ENCODE measurements around the gene VAV3. TPM values are rescaled to one million over a fixed set of nuclear protein-coding genes. Genes with fewer than 3 reads are reported as not detected.

VAV3 gene
- total and polyA plus RNA-seq, 9 of the 15 experiments (the other 6 are each of a cell fraction or from before 2014, with no cell fraction given) = not detected

GRCh38 chr1:107526524-107527198, 438.3 kb downstream of the VAV3 start (continued):
- no peak for TF ChIP-seq ARID4B (CRISPR knock-in tag; IDR thresholded peaks at IDR 0.05)

DNA sequence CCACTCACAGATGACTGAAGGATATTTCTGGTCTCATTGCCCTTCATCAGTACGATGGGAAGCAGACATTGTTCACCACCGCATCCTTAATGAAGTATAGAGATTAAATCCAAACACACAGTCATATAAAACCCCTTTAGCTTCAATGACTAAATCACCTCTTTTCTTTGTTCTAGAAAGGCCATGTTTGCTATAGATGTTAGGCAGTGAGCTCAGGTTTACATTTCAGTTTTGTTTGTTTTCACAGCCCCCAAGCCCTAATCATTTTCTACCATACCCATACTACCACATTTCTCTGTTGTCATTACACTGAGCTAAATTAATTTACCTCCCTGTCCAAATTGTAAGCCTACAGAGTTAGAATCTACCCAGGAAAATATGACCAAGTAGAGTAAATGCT, 439.0 kb downstream of the VAV3 start:
- H3K27ac ChIP-seq (ENCODE audit: extremely low read depth, low read depth, low read length) = no peak overlapping the region
- in situ Hi-C loops (cut with MboI) = no loop called here
- H3K36me3 ChIP-seq (ENCODE audit: control insufficient read depth, insufficient read depth, low read length) = no peaks in the 10 kb centered on the region
- no TSS peak for BruUV-seq (replicated peaks)
- FAIRE-seq (no peak), DNase-seq (ENCODE audit: extremely low read depth in 1 of 4, low spot score in 3 of 4) (no peak), ATAC-seq (no peak)
- no peaks in the 10 kb centered on the region for H4K20me1 ChIP-seq (replicated peaks; ENCODE audit: control insufficient read depth, insufficient read depth, low read length)
- no peak overlapping the region for H3K4me3 ChIP-seq
- no peaks in the 10 kb centered on the region; a peak in 1 of 5 replicates for H3K27me3 ChIP-seq (ENCODE audit: control insufficient read depth in 2 of 2, insufficient read depth in 2 of 2, low read length in 2 of 2)
- H3K4me1 ChIP-seq (replicated peaks in 1 of 2; ENCODE audit: control insufficient read depth in 2 of 2, insufficient read depth in 2 of 2, low read length in 2 of 2) = no peaks in the 10 kb centered on the region
- 0% methylated on average over 2 of the region's 2 CpGs for WGBS (ENCODE audit: insufficient coverage, low coverage, missing lambda C conversion rate)
- H3K79me2 ChIP-seq (ENCODE audit: control insufficient read depth, insufficient read depth, low read length) = no peaks in the 10 kb centered on the region
- POLR2A ChIA-PET = no interaction called here
- H3K4me2 ChIP-seq (ENCODE audit: insufficient read depth, low read length) = no peak overlapping the region
- no peaks in the 10 kb centered on the region for H3K9me1 ChIP-seq (ENCODE audit: control insufficient read depth, insufficient read depth, low read length)
- no peak overlapping the region for H2AFZ ChIP-seq (ENCODE audit: low read depth, low read length)
- H3K9me3 ChIP-seq (replicated peaks; ENCODE audit: control insufficient read depth, insufficient read depth, low read depth, low read length) = no peaks in the 10 kb centered on the region
- H3K9ac ChIP-seq (ENCODE audit: insufficient read depth in 1 of 2, low read depth in 2 of 2, low read length in 2 of 2) = no peak overlapping the region
- CTCF ChIA-PET (ENCODE audit: low intra/inter-chr PET ratio) = no interaction called here
- intact Hi-C loops (cut with micrococcal nuclease) = loop anchor here (10.0 kb wide), 1 partner anchor 61 kb away; no protein-coding TSS in a partner anchor
- TF ChIP-seq BDP1 (IDR thresholded peaks at IDR 0.05; ENCODE audit: insufficient read depth, insufficient read length) = no peak
- no peak for TF ChIP-seq PRPF4 (IDR thresholded peaks at IDR 0.05; ENCODE audit: insufficient read depth, low read depth, low read length, poor library complexity, severe bottlenecking)
- TF ChIP-seq, protein P1, sequence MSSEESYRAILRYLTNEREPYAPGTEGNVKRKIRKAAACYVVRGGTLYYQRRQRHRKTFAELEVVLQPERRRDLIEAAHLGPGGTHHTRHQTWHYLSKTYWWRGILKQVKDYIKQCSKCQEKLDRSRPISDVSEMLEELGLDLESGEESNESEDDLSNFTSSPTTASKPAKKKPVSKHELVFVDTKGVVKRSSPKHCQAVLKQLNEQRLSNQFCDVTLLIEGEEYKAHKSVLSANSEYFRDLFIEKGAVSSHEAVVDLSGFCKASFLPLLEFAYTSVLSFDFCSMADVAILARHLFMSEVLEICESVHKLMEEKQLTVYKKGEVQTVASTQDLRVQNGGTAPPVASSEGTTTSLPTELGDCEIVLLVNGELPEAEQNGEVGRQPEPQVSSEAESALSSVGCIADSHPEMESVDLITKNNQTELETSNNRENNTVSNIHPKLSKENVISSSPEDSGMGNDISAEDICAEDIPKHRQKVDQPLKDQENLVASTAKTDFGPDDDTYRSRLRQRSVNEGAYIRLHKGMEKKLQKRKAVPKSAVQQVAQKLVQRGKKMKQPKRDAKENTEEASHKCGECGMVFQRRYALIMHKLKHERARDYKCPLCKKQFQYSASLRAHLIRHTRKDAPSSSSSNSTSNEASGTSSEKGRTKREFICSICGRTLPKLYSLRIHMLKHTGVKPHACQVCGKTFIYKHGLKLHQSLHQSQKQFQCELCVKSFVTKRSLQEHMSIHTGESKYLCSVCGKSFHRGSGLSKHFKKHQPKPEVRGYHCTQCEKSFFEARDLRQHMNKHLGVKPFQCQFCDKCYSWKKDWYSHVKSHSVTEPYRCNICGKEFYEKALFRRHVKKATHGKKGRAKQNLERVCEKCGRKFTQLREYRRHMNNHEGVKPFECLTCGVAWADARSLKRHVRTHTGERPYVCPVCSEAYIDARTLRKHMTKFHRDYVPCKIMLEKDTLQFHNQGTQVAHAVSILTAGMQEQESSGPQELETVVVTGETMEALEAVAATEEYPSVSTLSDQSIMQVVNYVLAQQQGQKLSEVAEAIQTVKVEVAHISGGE (CRISPR knock-in tag; IDR thresholded peaks at IDR 0.05) = no peak
- no peak for TF ChIP-seq SAP30 (IDR thresholded peaks at IDR 0.05; ENCODE audit: borderline replicate concordance, insufficient read depth, low read depth, low read length, poor library complexity, severe bottlenecking)
- TF ChIP-seq ZNF76 (CRISPR knock-in tag; IDR thresholded peaks at IDR 0.05; ENCODE audit: borderline replicate concordance) = no peak
- TF ChIP-seq C11orf30 (IDR thresholded peaks at IDR 0.05; ENCODE audit: low read depth) = no peak
- TF ChIP-seq, protein P2, sequence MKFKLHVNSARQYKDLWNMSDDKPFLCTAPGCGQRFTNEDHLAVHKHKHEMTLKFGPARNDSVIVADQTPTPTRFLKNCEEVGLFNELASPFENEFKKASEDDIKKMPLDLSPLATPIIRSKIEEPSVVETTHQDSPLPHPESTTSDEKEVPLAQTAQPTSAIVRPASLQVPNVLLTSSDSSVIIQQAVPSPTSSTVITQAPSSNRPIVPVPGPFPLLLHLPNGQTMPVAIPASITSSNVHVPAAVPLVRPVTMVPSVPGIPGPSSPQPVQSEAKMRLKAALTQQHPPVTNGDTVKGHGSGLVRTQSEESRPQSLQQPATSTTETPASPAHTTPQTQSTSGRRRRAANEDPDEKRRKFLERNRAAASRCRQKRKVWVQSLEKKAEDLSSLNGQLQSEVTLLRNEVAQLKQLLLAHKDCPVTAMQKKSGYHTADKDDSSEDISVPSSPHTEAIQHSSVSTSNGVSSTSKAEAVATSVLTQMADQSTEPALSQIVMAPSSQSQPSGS (CRISPR knock-in tag; IDR thresholded peaks at IDR 0.05) = no peak
- no peak for TF ChIP-seq NBN (IDR thresholded peaks at IDR 0.05; ENCODE audit: low read depth)
- no peak for TF ChIP-seq NFIX (CRISPR knock-in tag; IDR thresholded peaks at IDR 0.05; ENCODE audit: low read depth)
